GM23338 (cell line): Measurements from ENCODE around the gene DCDC2. TPM values are rescaled to one million over a fixed set of nuclear protein-coding genes. Genes with fewer than 3 reads are reported as not detected.

Experiments
- ATAC-seq: fragments of 200-7000 bp; cut with Tn5 transposase; 3 replicates; pipeline ENCODE4 v1.9.1; 2020
- DNase-seq: peaks from one replicate; pipeline ENCODE4 v3.0.0-alpha.2; 2015; ENCODE audit warnings: low spot score
- H2AFZ ChIP-seq: fragments of 200-600 bp; sonication (generic); 2 replicates; pipeline ENCODE4 v1.8.0; 2016; ENCODE audit warnings: antibody characterized with exemption, mild to moderate bottlenecking, moderate library complexity
- H3F3A ChIP-seq: fragments of 200-600 bp; sonication (generic); replicated peaks from 2 replicates; pipeline ENCODE4 v1.8.0; 2017; ENCODE audit warnings: antibody characterized with exemption, mixed run types, low read depth
- H3K27ac ChIP-seq: fragments of 200-600 bp; sonication (generic); 2 replicates; pipeline ENCODE4 v1.6.1; 2016; ENCODE audit warnings: low read depth
- H3K27me3 ChIP-seq: fragments of 200-600 bp; sonication (generic); 2 replicates; pipeline ENCODE4 v1.8.0; 2016; ENCODE audit warnings: mild to moderate bottlenecking, mixed run types, moderate library complexity; ENCODE audit not compliant: insufficient read depth
- H3K36me3 ChIP-seq: fragments of 200-600 bp; sonication (generic); 2 replicates; pipeline ENCODE4 v1.8.0; 2016; ENCODE audit warnings: mild to moderate bottlenecking; ENCODE audit not compliant: insufficient read depth
- H3K4me1 ChIP-seq: fragments of 200-600 bp; sonication (generic); 2 replicates; pipeline ENCODE4 v1.8.0; 2016; ENCODE audit warnings: mild to moderate bottlenecking, moderate library complexity; ENCODE audit not compliant: insufficient read depth
- H3K4me2 ChIP-seq: fragments of 200-600 bp; sonication (generic); 2 replicates; pipeline ENCODE4 v1.7.1; 2017; ENCODE audit warnings: mixed run types
- H3K4me3 ChIP-seq: fragments of 200-600 bp; sonication (generic); 2 replicates; pipeline ENCODE4 v1.6.1; 2016; ENCODE audit warnings: mixed run types
- H3K79me2 ChIP-seq: fragments of 200-600 bp; sonication (generic); replicated peaks from 2 replicates; pipeline ENCODE4 v1.8.0; 2017; ENCODE audit warnings: mild to moderate bottlenecking; ENCODE audit not compliant: insufficient read depth
- H3K9me2 ChIP-seq: fragments of 200-600 bp; sonication (generic); 2 replicates; pipeline ENCODE4 v1.8.0; 2017; ENCODE audit not compliant: insufficient read depth
- H4K20me1 ChIP-seq: fragments of 200-600 bp; sonication (generic); replicated peaks from 2 replicates; pipeline ENCODE4 v1.8.0; 2017; ENCODE audit warnings: mild to moderate bottlenecking; ENCODE audit not compliant: insufficient read depth
- H3K27ac Mint-ChIP-seq: 2 replicates; pipeline ENCODE4 v1.8.0; 2020; ENCODE audit warnings: inconsistent platforms, mild to moderate bottlenecking, moderate library complexity, mixed read lengths
- H3K27me3 Mint-ChIP-seq: 3 replicates; pipeline ENCODE4 v1.8.0; 2022; ENCODE audit warnings: low read depth, mild to moderate bottlenecking, moderate library complexity, mixed read lengths, inconsistent platforms; ENCODE audit not compliant: insufficient read depth, poor library complexity
- H3K36me3 Mint-ChIP-seq: 3 replicates; pipeline ENCODE4 v1.8.0; 2021; ENCODE audit warnings: low read depth, mild to moderate bottlenecking, inconsistent platforms, moderate library complexity, mixed read lengths
- H3K4me1 Mint-ChIP-seq: 3 replicates; pipeline ENCODE4 v1.8.0; 2020; ENCODE audit warnings: mild to moderate bottlenecking, inconsistent platforms, mixed read lengths
- H3K4me3 Mint-ChIP-seq: 3 replicates; pipeline ENCODE4 v1.8.0; 2021; ENCODE audit warnings: moderate library complexity, mild to moderate bottlenecking, inconsistent platforms, mixed read lengths
- H3K9me3 Mint-ChIP-seq: 3 replicates; pipeline ENCODE4 v1.8.0; 2020; ENCODE audit warnings: moderate library complexity, mild to moderate bottlenecking, inconsistent platforms, mixed read lengths
- EZH2phosphoT487 ChIP-seq: fragments of 200-600 bp; sonication (generic); IDR thresholded peaks from one replicate; pipeline ENCODE4 v1.8.1; 2018; ENCODE audit warnings: antibody characterized with exemption; ENCODE audit not compliant: unreplicated experiment
- polyA plus RNA-seq: library from polyadenylated mRNA; unstranded; fragments of >200 nt; fragmentation: Nextera tagmentation; extraction: Ambion mirVana; gene quantifications from 2 replicates; pipeline ENCODE4 v1.2.1, GENCODE V29; 2016
- total RNA-seq: library from RNA; depleted of rRNA; stranded (reverse); fragments of >200 nt; shearing (Covaris generic); gene quantifications from 2 replicates; pipeline ENCODE4 v1.2.3, GENCODE V29; 2014
- TF ChIP-seq, protein P1 (sequence below), 2 experiments: fragments of 200-600 bp in 1 of 2; sonication (generic) in 1 of 2; conservative IDR thresholded peaks; 2 replicates each; pipeline versions ENCODE4 v1.5.1 to v1.6.1; 2016 to 2017; ENCODE audit warnings: antibody characterized with exemption in 2 of 2, low read depth in 2 of 2, mild to moderate bottlenecking in 2 of 2, moderate library complexity in 1 of 2
- TF ChIP-seq, protein P2 (sequence below): IDR thresholded peaks from one replicate; pipeline ENCODE4 v1.6.1; 2018; ENCODE audit warnings: antibody characterized with exemption; ENCODE audit not compliant: unreplicated experiment
- TF ChIP-seq, protein P3 (sequence below): fragments of 250-450 bp; sonication (Bioruptor Pico); IDR thresholded peaks from 2 replicates; pipeline ENCODE4 v1.5.0; 2020; ENCODE audit warnings: mild to moderate bottlenecking, moderate library complexity

DCDC2 gene
- total and polyA plus RNA-seq, 2 experiments from 2014 or later: 0.59 to 0.79 TPM

DNA sequence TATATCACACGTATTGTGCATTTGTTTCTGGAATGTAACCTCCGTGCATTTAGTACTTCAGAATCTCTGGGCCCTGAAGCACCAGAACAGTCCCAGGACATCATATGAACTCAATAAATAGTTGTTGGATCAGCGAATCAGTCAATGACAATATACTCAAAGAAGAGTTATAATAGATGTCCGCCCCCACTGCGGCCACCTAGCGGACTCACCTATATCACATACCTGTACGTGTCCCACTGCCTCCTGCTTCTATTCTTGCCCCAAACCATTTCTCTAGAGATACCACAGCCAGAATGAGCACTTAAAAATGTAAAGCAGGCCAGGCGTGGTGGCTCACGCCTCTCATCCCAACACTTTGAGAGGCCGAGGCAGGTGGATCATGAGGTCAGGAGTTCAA lies 73.9 kb downstream of the DCDC2 start:
- Mint-ChIP-seq H3K4me1 (peaks cover 6% of the 10 kb centered on the region; the same call in 2 of the 3 replicates), H3K27me3 (no peaks in the 10 kb centered on the region), H3K9me3 (no peaks in the 10 kb centered on the region), H3K36me3 (no peaks in the 10 kb centered on the region), H3K27ac (no peak overlapping the region), H3K4me3 (no peak overlapping the region)
- no peaks in the 10 kb centered on the region for H3K9me2 ChIP-seq
- no peaks in the 10 kb centered on the region for H3K27me3 ChIP-seq
- H3K79me2 ChIP-seq: no peaks in the 10 kb centered on the region
- H2AFZ ChIP-seq: no peak overlapping the region
- no peaks in the 10 kb centered on the region for H3K36me3 ChIP-seq
- H4K20me1 ChIP-seq: no peaks in the 10 kb centered on the region
- H3K4me3 ChIP-seq: no peak overlapping the region
- no peak overlapping the region for H3K4me2 ChIP-seq
- H3K27ac ChIP-seq: no peak overlapping the region
- ATAC-seq: no peak
- peaks cover 4% of the 10 kb centered on the region; the same call in 1 of the 2 replicates for H3K4me1 ChIP-seq
- H3F3A ChIP-seq: no peaks in the 10 kb centered on the region
- peak; percentile 23 for DNase-seq
- TF ChIP-seq, protein P1, sequence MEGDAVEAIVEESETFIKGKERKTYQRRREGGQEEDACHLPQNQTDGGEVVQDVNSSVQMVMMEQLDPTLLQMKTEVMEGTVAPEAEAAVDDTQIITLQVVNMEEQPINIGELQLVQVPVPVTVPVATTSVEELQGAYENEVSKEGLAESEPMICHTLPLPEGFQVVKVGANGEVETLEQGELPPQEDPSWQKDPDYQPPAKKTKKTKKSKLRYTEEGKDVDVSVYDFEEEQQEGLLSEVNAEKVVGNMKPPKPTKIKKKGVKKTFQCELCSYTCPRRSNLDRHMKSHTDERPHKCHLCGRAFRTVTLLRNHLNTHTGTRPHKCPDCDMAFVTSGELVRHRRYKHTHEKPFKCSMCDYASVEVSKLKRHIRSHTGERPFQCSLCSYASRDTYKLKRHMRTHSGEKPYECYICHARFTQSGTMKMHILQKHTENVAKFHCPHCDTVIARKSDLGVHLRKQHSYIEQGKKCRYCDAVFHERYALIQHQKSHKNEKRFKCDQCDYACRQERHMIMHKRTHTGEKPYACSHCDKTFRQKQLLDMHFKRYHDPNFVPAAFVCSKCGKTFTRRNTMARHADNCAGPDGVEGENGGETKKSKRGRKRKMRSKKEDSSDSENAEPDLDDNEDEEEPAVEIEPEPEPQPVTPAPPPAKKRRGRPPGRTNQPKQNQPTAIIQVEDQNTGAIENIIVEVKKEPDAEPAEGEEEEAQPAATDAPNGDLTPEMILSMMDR (conservative IDR thresholded peaks at IDR 0.05; ENCODE audit: low read depth in 2 of 2): peak; percentile 16 to 18; a peak in 2 of 4 replicates
- no peak for TF ChIP-seq EZH2phosphoT487

DNA sequence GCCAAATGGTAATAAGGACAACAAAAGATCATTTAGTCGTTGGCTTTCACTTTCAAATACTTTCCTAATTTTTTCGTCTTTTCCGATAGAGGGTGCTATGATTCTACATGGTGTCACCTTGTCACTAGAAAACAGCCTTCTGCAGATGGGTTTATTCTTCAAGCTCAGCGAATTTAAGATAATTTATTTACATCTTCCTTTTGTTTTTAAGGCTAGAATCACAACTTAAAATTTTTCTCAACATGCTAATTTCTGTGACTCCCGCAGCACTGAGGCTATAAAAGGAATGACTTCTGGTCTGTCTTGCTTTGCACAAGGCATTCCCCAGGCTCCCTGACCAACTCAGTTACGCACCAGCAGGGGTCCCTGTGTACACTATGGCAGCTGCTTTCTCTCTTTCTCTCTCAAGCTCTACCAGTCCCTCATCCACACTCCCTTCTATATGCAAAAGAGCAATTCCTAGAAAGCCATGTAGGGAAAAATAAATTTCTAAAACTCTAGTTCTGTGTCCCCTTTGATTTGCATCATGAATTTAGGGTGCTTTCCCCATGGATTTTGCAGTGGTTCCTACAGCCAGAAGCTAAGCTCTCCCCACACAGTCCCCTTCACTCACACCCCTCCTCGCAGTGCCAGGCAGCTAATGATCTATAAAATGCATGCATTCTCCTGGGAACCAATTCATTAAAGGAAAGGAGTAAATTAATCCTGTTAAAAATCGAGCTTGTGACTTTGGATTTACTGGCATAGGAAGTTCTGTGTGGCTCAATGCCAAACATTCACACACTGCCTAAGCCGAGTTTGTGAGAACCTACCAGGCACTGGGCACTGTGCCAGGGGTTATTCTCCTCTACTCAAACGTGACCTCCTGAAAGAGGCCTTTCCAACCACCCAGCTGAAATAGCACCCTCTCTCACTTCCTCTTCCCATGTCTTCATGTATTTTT lies 74.5 kb downstream of the DCDC2 start:
- Histone ChIP-seq H3K27me3 (no peaks in the 10 kb centered on the region), H3K27ac (no peak overlapping the region), H3K9me2 (no peaks in the 10 kb centered on the region), H3K36me3 (no peaks in the 10 kb centered on the region), H4K20me1 (no peaks in the 10 kb centered on the region), H2AFZ (no peak overlapping the region), H3K4me2 (peak overlapping the region; percentile 30; the same call in 1 of the 2 replicates), H3K79me2 (no peaks in the 10 kb centered on the region), H3K4me3 (0 out of 2 replicates have a peak overlapping the region, but pooled peaks have one; percentile 18), H3K4me1 (peaks cover 4% of the 10 kb centered on the region; the same call in 1 of the 2 replicates), H3F3A (no peaks in the 10 kb centered on the region)
- Mint-ChIP-seq H3K36me3 (no peaks in the 10 kb centered on the region), H3K27ac (no peak overlapping the region), H3K27me3 (no peaks in the 10 kb centered on the region), H3K9me3 (no peaks in the 10 kb centered on the region), H3K4me1 (peaks cover 6% of the 10 kb centered on the region; the same call in 2 of the 3 replicates), H3K4me3 (peak overlapping the region; percentile 57; the same call in 2 of the 3 replicates)
- peak; percentile 99 for ATAC-seq
- peak; percentile 91 for DNase-seq
- TF ChIP-seq, protein P2, sequence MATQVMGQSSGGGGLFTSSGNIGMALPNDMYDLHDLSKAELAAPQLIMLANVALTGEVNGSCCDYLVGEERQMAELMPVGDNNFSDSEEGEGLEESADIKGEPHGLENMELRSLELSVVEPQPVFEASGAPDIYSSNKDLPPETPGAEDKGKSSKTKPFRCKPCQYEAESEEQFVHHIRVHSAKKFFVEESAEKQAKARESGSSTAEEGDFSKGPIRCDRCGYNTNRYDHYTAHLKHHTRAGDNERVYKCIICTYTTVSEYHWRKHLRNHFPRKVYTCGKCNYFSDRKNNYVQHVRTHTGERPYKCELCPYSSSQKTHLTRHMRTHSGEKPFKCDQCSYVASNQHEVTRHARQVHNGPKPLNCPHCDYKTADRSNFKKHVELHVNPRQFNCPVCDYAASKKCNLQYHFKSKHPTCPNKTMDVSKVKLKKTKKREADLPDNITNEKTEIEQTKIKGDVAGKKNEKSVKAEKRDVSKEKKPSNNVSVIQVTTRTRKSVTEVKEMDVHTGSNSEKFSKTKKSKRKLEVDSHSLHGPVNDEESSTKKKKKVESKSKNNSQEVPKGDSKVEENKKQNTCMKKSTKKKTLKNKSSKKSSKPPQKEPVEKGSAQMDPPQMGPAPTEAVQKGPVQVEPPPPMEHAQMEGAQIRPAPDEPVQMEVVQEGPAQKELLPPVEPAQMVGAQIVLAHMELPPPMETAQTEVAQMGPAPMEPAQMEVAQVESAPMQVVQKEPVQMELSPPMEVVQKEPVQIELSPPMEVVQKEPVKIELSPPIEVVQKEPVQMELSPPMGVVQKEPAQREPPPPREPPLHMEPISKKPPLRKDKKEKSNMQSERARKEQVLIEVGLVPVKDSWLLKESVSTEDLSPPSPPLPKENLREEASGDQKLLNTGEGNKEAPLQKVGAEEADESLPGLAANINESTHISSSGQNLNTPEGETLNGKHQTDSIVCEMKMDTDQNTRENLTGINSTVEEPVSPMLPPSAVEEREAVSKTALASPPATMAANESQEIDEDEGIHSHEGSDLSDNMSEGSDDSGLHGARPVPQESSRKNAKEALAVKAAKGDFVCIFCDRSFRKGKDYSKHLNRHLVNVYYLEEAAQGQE: no peak
- TF ChIP-seq, protein P1 (conservative IDR thresholded peaks at IDR 0.05; ENCODE audit: low read depth in 2 of 2): peak; percentile 81 to 90
- TF ChIP-seq, protein P3, sequence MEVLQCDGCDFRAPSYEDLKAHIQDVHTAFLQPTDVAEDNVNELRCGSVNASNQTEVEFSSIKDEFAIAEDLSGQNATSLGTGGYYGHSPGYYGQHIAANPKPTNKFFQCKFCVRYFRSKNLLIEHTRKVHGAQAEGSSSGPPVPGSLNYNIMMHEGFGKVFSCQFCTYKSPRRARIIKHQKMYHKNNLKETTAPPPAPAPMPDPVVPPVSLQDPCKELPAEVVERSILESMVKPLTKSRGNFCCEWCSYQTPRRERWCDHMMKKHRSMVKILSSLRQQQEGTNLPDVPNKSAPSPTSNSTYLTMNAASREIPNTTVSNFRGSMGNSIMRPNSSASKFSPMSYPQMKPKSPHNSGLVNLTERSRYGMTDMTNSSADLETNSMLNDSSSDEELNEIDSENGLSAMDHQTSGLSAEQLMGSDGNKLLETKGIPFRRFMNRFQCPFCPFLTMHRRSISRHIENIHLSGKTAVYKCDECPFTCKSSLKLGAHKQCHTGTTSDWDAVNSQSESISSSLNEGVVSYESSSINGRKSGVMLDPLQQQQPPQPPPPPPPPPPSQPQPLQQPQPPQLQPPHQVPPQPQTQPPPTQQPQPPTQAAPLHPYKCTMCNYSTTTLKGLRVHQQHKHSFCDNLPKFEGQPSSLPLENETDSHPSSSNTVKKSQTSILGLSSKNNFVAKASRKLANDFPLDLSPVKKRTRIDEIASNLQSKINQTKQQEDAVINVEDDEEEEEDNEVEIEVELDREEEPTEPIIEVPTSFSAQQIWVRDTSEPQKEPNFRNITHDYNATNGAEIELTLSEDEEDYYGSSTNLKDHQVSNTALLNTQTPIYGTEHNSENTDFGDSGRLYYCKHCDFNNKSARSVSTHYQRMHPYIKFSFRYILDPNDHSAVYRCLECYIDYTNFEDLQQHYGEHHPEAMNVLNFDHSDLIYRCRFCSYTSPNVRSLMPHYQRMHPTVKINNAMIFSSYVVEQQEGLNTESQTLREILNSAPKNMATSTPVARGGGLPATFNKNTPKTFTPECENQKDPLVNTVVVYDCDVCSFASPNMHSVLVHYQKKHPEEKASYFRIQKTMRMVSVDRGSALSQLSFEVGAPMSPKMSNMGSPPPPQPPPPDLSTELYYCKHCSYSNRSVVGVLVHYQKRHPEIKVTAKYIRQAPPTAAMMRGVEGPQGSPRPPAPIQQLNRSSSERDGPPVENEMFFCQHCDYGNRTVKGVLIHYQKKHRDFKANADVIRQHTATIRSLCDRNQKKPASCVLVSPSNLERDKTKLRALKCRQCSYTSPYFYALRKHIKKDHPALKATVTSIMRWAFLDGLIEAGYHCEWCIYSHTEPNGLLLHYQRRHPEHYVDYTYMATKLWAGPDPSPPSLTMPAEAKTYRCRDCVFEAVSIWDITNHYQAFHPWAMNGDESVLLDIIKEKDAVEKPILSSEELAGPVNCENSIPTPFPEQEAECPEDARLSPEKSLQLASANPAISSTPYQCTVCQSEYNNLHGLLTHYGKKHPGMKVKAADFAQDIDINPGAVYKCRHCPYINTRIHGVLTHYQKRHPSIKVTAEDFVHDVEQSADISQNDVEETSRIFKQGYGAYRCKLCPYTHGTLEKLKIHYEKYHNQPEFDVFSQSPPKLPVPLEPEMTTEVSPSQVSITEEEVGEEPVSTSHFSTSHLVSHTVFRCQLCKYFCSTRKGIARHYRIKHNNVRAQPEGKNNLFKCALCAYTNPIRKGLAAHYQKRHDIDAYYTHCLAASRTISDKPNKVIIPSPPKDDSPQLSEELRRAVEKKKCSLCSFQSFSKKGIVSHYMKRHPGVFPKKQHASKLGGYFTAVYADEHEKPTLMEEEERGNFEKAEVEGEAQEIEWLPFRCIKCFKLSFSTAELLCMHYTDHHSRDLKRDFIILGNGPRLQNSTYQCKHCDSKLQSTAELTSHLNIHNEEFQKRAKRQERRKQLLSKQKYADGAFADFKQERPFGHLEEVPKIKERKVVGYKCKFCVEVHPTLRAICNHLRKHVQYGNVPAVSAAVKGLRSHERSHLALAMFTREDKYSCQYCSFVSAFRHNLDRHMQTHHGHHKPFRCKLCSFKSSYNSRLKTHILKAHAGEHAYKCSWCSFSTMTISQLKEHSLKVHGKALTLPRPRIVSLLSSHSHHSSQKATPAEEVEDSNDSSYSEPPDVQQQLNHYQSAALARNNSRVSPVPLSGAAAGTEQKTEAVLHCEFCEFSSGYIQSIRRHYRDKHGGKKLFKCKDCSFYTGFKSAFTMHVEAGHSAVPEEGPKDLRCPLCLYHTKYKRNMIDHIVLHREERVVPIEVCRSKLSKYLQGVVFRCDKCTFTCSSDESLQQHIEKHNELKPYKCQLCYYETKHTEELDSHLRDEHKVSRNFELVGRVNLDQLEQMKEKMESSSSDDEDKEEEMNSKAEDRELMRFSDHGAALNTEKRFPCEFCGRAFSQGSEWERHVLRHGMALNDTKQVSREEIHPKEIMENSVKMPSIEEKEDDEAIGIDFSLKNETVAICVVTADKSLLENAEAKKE (CRISPR knock-in tag): no peak
